PFSK-1 (cell line): ENCODE results near the gene KIF26A.

Experiments used
- FOXP2 ChIP-seq: optimal IDR thresholded peaks from 2 replicates; pipeline ENCODE3; 2011; ENCODE audit warnings: borderline replicate concordance, control low read depth, inconsistent platforms; ENCODE audit not compliant: insufficient read depth; ENCODE audit errors: extremely low read length, extremely low read depth
- POLR2AphosphoS5 ChIP-seq: IDR thresholded peaks from 2 replicates; pipeline ENCODE4 v1.6.1; 2012; ENCODE audit warnings: low read depth, mild to moderate bottlenecking, control low read depth, low read length, moderate library complexity
- TF ChIP-seq, protein P1 (sequence below), 2 experiments: IDR thresholded peaks; 2 replicates each; pipeline versions ENCODE4 v1.6.1 to v1.8.0; 2011 to 2012; ENCODE audit warnings: low read depth in 2 of 2, low read length in 2 of 2, control low read depth in 1 of 2, inconsistent platforms in 1 of 2, mild to moderate bottlenecking in 1 of 2, moderate library complexity in 1 of 2; ENCODE audit not compliant: insufficient read depth in 1 of 2

DNA sequence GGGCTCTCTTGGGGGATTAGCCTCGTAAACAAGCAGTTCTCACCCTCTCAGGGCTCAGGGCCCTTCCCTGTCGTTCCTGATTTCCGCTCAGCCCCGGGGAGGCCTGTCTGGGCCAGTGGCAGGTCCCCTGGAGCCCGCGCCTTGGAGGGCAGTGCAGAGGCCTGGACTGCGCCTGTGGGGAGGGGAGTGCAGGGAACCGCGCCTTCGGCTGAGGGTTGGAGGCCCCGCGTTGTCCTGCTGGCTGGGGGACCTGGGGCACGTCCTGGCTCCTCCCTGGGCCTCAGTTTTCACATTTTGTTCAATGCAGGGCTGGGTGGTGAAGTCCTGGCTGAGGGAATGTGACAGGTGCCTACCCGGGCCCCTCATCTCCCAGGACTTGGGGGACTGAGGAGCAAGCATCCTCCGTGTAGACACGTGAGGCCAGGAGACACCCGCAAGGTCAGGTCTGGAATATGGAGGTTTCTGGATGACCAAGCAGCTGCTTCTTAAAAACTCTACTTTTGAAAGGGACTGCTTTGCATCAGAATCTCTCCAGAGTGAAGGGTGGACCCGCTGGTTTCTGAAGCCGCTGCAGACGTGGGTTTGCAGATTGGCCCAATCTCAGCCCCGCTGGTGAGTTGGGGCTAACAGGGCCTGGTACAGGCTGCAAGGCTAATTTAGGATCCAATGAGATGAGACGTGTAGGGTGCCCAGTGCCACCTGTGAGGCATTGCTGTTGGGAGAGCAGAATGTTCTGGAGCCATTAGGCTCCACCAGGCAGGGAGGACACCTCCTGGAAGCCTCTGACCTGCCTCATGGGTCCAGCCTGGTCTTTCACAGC lies 80.2 kb downstream of the KIF26A start:
- TF ChIP-seq, protein P1, sequence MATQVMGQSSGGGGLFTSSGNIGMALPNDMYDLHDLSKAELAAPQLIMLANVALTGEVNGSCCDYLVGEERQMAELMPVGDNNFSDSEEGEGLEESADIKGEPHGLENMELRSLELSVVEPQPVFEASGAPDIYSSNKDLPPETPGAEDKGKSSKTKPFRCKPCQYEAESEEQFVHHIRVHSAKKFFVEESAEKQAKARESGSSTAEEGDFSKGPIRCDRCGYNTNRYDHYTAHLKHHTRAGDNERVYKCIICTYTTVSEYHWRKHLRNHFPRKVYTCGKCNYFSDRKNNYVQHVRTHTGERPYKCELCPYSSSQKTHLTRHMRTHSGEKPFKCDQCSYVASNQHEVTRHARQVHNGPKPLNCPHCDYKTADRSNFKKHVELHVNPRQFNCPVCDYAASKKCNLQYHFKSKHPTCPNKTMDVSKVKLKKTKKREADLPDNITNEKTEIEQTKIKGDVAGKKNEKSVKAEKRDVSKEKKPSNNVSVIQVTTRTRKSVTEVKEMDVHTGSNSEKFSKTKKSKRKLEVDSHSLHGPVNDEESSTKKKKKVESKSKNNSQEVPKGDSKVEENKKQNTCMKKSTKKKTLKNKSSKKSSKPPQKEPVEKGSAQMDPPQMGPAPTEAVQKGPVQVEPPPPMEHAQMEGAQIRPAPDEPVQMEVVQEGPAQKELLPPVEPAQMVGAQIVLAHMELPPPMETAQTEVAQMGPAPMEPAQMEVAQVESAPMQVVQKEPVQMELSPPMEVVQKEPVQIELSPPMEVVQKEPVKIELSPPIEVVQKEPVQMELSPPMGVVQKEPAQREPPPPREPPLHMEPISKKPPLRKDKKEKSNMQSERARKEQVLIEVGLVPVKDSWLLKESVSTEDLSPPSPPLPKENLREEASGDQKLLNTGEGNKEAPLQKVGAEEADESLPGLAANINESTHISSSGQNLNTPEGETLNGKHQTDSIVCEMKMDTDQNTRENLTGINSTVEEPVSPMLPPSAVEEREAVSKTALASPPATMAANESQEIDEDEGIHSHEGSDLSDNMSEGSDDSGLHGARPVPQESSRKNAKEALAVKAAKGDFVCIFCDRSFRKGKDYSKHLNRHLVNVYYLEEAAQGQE (IDR thresholded peaks at IDR 0.05; ENCODE audit: insufficient read depth in 1 of 2, low read depth in 2 of 2, low read length in 2 of 2): no peak
- TF ChIP-seq POLR2AphosphoS5: no peak
- TF ChIP-seq FOXP2: no peak
